ENCODE measurements around the gene KAZN.
"Not testable (repeated sequence)": the region's sequence is repeated elsewhere in the genome, so short reads cannot be mapped to it uniquely, and the experiment has no call there.

KAZN gene

DNA sequence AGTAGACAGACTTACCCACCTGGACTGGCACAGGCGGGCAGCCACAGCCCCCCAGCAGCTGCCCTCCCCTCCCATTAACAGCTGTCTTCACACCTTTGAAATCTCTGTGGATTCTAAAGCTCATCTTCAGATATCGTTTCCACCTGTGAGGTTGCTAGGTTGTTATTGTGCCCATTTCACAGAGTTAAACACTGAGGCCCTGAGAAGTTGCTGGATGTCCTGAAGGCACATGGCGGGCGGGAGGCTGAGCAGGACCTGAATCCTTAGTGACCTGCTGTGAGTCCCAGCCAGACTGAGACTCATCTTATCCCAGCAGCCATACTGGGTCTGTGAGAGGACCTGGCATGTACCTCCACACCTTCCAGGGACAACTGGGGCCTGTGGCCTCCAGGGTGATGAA is 420.3 kb downstream of the KAZN start:
- DNase-seq, result no peak

DNA sequence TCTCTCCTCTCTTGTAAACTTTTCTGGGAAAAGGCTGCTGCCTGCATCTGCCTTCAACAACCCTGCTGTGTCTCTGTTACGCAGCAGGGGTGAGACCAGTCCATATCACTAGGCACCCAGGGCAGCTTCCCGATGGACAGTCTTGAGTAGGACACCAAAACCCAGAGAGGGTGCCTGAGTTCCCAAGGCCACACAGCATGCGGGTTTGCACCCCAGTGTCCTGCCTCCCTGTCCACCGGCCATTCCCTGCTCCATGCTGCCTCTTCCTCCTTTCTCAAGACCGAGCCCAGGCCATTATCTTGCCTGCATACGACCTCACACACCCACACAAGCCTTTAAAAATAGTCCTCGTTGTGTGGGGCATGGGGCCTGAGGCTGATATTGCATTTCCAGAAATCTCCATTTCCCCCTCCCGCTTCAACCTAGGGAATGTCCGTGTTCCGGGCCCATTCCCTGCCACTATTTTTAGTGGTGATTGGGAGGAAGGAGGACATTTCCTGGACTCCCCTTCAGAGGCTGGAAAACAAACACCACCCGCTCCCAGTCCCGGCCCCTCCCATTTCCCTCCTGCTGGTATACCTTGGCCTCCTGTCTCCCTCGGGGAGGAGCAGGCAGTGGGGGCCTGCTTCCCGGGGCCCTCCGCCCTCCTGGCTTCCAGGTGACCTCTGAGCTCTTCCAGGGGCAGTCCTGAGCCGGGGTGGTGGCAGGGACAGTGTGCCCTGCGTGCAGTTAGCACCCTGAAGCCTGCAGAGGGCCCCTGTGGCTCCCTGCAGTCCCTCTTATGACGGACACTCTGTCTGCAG is 422.7 kb downstream of the KAZN start:
- no peak for DNase-seq

DNA sequence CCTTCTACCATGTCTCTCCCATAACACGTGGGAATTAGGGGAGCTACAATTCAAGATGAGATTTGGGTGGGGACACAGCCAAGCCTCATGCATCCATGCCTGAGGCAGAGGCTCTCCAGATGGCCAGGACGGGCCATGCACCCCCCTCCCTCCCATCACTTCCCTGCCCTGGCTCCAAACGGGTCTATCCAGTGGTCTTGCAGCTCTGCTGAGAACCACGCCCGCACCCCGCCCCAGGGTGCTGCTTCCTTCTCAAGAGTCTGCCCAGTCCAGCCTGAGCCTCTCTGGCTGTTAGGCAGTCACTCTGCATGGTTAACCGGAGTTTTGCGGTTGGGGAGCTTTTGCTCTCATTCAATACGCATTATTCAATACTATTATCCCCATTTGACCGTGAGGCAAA is 423.6 kb downstream of the KAZN start:
- no peak for DNase-seq

DNA sequence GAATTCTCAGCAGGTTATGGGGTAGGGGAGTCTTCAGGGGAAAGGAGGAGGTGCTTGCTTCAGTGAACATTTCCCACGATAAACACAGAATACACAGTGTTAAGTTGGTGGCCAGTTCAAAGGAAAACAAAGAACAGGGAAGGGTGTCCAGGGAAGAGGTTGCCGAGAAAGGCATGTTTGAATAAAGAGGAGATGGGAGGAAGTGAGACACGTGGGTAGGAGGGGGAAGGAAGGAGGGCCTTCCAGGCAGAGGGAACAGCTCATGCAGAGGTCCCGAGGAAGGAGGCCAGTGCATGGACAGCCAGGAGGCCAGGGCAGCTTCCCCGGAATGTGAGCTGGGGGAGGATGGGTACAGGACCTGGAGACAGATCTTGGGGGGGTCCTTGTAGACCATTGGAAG is 424.7 kb downstream of the KAZN start:
- DNase-seq, result no peak

DNA sequence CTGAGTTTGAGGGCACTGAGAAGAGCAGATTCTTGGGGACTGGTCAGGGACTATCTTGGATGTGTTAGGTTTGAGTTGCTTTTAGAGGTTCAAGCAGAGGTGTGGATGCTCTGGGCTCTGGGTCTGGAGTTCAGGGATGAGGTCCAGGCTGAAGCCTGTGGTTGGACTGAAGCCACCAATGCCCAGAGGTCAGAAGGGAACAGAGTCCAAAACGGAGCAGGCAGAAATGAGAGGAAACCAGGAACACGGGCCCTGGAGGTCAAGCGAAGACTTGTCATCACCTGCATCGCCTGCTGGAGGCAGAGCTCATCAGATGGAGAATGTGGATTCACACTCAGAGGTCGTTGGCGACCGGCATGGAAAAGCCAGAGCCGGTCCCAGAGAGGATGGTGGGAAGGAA is 425.5 kb downstream of the KAZN start:
- DNase-seq, result no peak

DNA sequence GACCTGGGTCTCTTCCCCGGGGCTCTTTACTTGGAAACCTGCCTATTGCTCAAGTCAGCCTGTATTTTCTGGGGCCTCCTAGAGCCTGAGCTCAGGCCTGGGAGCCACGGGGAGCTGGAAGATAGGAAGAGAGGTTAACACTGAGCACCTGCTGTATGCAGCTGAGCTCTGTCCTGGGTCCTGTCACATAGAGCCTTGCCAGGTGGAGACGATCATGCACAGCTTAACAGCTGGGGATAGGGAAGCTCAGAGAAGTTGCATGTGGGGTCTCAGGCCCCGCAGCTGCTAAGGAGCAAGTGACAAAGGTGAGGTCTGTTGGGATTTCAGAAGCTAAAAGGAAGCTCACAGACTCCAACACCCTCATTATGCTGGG is 427.6 kb downstream of the KAZN start:
- DNase-seq, result no peak

DNA sequence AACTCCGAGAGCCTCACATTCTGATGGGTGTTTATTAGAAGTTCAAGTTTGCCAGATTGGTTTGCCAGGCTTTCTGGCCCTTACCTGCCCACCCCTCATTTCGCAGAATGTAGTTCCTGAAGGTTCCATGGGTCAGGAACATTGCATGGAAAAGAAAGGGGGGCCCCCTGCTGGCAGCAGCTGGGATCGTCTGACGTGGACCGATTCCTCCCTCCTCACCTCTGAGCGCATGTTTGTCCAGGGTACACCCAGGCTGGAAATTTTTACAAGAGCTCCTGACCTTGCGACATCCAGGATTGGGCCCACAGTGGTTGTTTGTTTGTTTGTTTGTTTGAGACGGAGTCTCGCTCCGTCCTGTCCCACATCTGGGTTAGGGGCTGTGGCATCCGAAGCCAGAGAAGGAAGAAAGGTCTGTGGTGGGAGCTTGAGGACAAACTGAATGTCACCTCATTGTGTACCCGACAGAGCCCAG is 429.1 kb downstream of the KAZN start:
- DNase-seq, result peak; percentile 59

DNA sequence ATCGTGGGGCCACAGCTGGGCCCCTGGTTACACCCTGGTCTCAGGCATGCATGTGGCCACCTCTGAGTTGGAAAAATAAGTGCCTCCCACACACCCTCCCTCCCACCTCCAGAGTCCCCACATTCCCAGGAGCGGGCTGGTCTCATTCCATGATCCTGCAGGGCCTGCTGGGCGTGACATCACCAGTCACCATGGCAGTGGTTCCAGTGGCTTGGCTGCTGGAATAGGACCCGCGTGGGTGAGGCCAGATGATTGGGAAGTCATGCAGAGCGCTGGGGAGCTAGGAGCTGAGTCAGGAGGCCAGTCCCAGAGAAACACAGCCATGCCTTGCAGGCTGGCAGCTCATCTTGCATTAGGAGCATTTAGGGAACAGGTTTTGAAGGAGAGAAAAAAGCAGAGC is 429.6 kb downstream of the KAZN start:
- DNase-seq, result no peak

DNA sequence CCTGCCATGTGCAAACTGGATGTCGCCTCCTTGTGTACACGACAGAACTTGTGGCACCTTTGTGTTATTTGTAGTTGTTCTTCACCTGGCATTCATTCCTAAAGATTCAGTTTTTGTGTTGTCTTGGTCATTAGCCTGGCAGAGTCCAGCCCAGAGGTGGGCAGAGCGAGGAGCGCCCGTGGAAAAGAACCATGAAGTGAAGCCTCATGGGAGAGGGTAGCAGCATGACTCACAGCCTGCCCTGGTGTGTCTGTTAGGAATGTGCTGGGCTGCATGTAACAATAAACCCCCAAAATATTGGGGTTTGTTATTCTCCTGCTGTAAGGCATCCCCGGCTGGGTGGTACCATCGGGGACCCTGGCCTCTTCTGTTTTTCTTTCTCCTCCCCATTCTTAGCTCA is 430.1 kb downstream of the KAZN start:
- DNase-seq, result no peak

DNA sequence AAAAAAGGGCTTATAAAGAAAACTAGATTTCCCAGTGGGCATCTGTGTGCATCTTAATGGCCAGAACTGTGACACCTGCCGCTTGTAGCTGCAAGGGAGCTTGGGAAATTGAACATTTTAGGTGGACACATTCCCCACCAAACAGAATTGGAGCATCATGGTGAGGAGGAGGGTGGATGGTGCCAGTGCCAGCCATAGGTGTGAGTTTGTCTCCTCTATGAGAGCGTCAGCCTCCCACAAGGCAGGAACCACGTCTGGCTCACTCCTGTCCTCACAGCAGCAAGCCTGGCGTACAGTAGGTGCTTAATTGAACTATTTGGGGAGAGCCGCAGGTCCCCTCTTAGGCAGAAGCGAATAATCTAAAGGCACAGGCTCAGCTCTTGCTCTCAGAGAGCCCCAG is 430.6 kb downstream of the KAZN start:
- DNase-seq, result no peak

DNA sequence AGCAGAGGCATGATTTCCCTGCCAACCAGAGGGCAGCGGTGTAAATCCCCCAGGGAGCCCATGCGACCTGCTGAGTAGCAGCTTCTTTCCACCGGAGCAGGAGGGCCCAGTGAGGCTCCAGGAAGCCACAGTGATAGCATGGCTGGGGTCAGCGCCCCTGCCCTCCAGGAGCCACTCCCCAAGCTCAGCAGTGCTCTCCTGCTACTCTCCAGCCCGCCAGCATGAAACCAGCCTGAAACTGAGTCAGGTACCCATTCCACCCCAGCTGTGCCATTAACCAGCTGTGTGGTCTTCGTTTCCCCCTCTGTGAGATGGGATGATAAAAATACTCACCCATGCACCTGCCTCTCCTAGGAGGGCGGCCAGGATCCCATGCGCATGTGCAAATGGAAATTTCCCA is 431.3 kb downstream of the KAZN start:
- no peak for DNase-seq

DNA sequence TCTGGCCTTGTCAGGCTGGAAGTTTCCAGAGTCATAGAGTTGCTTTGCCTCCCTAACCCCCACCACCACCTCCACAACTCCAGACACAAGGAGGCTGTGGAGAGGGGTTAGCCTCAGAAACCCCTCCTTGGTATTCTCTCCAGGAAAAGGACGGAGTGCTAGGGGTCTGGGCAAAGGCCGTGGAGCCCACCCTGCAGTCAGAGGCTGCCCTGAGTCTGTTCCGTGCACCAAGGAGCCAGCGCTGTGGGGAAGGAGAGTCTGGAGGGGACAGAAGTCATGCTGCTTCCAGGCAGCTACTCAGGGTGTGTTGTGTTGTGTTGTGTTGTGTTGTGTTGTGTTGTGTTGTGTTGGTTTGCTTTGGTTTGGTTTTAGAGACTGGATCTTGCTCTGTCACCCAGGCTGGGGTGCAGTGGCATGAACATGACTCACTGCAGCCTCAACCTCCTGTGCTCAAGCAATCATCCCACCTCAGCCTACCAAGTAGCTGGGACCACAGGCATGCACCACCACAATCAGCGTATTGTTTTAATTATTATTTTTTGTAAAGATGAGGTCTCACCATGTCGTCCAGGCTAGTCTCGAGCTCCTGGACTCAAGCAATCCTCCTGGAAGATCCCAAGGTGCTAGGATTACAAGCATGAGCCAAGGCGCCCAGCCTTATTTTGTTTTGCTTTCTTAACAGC is 432.9 kb downstream of the KAZN start:
- DNase-seq, result no peak

DNA sequence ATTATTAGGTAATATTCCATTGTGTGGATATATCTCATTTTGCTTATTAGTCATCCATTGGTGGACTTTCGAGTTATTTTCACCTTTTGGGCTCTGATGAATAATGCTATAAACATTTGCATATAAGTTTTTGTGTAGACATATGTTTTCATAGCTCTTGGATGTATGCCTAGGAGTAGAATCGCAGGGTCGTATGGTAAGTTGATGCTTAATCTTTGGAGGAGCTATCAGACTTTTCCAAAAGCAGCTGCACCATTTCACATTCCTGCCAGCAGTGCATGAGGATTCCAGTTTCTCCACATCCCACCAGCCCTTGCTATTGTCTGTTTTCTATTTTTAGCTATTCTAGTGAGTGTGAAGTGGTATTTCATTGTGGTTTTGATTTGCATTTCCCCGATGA is 434.8 kb downstream of the KAZN start:
- DNase-seq, result no peak

DNA sequence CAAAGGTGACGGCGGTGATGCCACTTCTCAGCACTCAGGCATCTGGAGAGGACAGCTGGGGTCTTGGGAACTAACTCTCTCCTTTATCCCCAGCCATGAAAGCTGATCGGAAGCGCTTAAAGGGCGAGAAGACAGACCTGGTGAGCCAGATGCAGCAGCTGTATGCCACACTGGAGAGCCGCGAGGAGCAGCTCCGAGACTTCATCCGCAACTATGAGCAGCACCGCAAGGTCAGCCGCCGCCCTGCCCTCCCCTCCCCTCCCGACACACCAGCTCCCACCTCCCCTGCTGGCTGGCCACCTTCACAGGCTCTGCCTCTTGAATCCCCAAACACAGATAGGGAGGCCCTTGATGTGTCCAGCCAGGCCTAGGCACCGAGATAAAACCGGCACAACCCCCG is 436.2 kb downstream of the KAZN start:
- DNase-seq, result no peak

DNA sequence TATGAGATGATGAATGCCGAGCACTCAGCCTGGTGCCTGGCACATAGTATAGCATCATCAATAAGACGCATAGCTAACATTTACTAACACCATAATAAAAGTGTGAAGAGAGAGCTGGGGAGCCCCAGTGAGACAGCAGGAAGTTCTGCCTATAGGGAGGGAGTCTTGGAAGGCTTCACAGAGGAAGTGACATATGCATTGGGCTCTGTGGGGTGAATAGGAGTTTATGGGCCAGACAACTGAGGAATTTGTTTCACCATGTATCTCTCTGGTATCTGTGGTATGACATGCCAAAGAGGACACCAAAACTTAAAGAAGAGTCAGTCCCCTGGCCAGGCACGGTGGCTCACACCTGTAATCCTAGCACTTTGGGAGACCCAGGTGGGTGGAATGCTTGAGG is 436.8 kb downstream of the KAZN start:
- DNase-seq, result no peak

DNA sequence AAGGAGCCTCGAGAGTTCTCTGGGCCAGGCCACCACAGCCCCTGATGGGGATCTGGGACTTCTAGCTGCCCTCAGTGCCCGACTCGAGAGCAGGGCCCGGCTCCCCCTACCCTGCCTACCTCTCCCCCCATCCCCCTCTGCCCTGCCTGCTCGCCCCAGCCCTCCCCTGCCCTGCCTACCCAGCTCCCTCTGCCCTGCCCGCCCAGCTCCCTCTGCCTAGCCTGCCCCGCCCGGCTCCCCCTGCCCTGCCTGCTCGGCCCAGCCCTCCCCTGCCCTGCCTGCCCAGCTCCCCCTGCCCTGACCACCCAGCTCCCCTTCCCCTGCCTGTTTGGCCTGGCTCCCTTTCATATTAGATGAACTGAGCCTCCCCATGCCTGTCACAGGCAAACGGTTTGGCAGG is 437.6 kb downstream of the KAZN start:
- no peak for DNase-seq

DNA sequence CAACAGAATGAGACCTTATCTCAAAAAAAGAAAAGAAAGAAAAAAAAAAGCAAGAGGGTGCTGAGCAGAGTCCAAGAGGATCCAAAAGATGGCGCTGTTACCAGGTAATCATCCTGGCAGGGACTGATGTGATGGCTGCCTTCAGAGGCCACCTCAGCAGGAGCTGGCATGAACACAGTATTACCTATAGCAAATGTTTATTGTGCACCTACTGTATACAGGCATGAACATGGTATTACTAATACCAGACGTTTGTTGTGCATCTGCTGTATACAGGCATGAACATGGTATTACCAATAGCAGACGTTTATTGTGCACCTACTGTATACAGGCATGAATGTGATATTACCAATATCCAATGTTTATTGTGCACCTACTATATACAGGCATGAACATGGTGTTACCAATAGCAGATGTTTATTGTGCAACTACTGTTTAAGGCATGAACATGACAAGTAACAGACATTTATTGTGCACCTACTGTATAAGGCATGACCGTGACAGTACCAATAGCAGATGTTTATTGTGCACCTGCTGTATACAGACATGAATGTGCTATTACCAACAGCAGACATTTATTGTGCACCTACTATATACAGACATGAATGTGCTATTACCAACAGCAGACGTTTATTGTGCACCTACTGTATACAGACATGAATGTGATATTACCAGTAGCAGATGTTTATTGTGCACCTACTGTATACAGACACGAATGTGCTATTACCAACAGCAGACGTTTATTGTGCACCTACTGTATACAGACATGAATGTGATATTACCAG is 439.9 kb downstream of the KAZN start:
- DNase-seq, result peak; percentile 19

DNA sequence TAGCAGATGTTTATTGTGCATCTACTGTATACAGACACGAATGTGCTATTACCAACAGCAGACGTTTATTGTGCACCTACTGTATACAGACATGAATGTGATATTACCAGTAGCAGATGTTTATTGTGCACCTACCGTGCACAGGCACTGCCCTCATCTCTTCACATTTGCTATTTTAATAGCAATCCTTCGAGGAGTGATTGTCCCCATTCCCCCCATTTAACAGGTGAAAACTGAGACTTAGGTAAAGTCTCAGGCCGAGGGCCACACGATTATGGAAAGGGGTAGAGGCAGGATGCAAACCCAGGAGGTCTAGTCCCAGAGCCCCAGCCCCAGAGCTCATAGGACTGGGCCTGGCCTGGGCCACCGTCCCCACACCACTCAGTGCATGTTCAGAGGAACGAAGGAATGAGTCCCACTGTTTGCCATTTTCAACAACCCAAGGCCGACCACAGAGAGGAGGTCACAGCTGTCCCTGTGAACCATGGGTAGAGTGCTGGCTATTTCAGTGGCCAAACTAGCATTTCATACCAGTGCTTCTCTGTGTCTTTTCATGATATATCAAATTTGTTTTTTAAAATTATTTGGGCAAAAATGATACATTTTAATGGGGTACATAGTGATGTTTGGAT is 440.6 kb downstream of the KAZN start:
- DNase-seq, result no peak

DNA sequence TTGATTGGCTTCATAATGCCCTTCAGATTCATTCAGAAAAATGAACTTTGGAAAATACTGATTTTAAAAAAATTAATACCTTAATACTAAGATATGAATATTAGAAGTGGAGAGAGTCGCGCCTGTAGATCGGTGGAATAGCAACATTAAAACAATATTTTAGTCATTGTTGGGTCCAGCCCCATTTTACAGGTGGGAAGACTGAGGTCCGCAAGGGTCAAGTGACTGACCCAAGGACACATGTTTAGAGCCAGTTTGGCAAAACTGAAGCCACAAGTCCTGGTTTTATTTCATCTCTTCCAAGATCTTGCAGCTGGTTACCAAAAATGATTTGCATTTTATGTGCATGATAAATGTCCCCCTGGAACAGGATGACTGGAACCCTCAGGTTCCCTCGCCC is 441.4 kb downstream of the KAZN start:
- DNase-seq, result no peak

DNA sequence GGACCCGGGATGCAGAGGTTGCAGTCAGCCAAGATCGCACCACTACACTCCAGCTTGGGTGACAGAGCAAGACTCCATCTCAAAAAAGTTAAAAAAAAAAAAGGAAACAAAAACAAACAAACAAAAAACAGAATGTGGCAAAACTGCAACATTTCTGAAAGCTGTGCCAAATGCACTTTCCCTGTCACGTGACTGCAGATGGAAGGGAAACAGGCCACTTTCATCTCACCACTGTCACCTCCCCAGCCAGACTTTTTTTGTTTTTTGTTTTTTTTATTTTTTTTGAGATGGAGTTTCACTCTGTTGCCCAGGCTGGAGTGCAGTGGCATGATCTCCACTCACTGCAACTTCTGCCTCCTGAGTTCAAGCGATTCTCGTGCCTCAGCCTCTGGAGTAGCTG is 442.2 kb downstream of the KAZN start:
- not testable (repeated sequence) for DNase-seq

DNA sequence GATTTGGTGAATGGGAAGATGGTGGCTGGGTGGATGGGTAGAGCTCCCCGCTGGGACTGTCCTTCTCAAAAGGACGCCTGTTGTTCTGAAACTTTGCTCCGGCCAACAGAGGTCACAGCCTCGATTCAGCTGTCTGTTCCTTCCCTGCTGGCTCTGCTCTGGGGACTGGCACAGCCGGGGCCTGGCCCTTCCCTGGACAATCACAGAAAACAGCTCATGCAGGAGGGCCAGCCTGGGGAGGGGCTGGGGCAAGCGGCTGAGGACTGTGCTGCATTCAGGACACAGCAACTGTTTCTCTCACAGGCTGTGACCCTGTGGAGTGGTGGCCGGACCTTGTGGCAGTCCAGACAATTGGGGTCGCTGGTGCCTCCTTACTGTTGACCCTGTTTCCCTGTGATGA is 444.4 kb downstream of the KAZN start:
- DNase-seq, result no peak

DNA sequence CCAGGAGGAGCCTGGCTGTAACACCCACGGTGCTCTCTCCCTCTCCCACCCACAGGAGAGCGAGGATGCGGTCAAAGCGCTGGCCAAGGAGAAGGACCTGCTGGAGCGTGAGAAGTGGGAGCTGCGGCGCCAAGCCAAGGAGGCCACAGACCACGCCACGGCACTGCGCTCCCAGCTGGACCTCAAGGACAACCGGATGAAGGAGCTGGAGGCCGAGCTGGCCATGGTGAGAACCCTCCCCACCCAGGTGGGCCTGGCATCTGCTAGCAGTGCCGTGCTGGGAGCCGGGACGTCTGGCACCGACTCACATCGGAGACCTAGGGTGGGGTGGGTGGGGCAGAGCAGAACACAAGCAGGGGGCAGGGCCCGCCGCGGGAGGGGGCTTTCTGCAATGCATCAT is 445.4 kb downstream of the KAZN start:
- DNase-seq, result no peak

DNA sequence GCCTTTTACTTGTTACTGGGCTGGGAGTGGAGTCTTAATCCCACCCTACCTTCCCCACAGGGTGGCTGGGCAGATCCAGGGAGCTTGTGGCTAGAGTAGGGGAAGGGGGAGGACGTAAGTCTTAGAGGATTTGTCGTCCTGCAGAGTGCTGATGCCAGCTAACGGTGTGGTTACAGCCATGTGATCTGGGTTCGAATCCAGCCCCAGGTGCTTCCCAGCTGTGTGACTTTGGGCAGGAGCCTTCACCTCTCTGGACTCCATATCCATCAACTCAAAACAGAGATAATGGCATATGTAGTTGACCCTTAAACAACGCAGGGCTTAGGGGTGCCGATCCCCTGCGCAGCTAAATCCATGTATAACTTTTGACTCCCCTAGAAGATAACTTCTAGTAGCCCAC is 446.6 kb downstream of the KAZN start:
- no peak for DNase-seq

Data from stimulated activated CD4-positive, alpha-beta T cell treated with anti-CD3 and anti-CD28 coated beads, Interleukin-15, amount 100 ng/mL, for 24 hours (primary cell).